Nephron progenitor cell (in vitro differentiated cells): ENCODE results near the gene ESCO1.

Source experiments
- DNase-seq: peaks from one replicate; pipeline ENCODE4 v3.0.0; 2021
- H3K27ac Mint-ChIP-seq: 2 replicates; pipeline ENCODE4 v1.8.0; 2021; ENCODE audit warnings: mild to moderate bottlenecking, moderate library complexity, mixed read lengths
- H3K27me3 Mint-ChIP-seq: 2 replicates; pipeline ENCODE4 v1.8.0; 2021; ENCODE audit warnings: mild to moderate bottlenecking, low read depth, mixed read lengths; ENCODE audit not compliant: poor library complexity
- H3K36me3 Mint-ChIP-seq: 2 replicates; pipeline ENCODE4 v1.8.0; 2021; ENCODE audit warnings: low read depth, mixed read lengths
- H3K4me1 Mint-ChIP-seq: 2 replicates; pipeline ENCODE4 v1.8.0; 2021; ENCODE audit warnings: mixed read lengths
- H3K4me3 Mint-ChIP-seq: 2 replicates; pipeline ENCODE4 v1.8.0; 2021; ENCODE audit warnings: mild to moderate bottlenecking, moderate library complexity, mixed read lengths
- H3K9me3 Mint-ChIP-seq: 2 replicates; pipeline ENCODE4 v1.8.0; 2021; ENCODE audit warnings: mild to moderate bottlenecking, moderate library complexity, mixed read lengths
- TF ChIP-seq, protein P1 (sequence below): fragments of 200-600 bp; sonication (generic); IDR thresholded peaks from 2 replicates; pipeline ENCODE4 v1.5.0; 2021; ENCODE audit warnings: antibody characterized with exemption

The ESCO1 gene

DNA sequence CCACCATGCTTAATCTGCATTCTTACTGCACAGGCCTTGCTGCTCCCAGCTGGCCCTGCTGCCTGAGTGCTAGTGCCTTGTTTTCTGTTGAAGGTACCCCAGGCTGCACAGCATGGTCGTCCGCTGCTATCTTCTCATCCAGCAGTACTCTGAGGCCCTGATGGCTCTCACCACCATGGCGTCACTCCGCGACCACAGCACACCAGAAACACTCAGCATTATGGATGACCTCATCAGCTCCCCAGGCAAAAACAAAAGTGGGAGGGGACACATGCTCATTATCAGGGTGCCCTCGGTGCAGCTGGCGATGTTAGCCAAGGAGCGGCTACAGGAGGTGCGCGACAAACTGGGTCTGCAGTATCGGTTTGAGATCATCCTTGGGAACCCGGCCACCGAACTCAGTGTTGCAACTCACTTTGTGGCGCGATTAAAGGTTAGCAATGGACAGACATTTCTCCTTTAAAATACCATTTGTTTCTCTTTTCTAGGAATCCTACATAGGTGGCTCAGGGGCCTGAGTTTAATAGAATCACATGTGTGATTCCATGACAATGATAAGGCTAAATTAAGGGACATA, 110.5 kb downstream of the ESCO1 start:
- TF ChIP-seq, protein P1, sequence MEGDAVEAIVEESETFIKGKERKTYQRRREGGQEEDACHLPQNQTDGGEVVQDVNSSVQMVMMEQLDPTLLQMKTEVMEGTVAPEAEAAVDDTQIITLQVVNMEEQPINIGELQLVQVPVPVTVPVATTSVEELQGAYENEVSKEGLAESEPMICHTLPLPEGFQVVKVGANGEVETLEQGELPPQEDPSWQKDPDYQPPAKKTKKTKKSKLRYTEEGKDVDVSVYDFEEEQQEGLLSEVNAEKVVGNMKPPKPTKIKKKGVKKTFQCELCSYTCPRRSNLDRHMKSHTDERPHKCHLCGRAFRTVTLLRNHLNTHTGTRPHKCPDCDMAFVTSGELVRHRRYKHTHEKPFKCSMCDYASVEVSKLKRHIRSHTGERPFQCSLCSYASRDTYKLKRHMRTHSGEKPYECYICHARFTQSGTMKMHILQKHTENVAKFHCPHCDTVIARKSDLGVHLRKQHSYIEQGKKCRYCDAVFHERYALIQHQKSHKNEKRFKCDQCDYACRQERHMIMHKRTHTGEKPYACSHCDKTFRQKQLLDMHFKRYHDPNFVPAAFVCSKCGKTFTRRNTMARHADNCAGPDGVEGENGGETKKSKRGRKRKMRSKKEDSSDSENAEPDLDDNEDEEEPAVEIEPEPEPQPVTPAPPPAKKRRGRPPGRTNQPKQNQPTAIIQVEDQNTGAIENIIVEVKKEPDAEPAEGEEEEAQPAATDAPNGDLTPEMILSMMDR: no peak
- Mint-ChIP-seq H3K36me3 (peaks cover 78% of the 10 kb centered on the region), H3K9me3 (no peaks in the 10 kb centered on the region), H3K4me3 (no peak overlapping the region), H3K27ac (peak overlapping the region; percentile 48), H3K4me1 (peaks cover 20% of the 10 kb centered on the region), H3K27me3 (no peaks in the 10 kb centered on the region)
- DNase-seq: no peak

DNA sequence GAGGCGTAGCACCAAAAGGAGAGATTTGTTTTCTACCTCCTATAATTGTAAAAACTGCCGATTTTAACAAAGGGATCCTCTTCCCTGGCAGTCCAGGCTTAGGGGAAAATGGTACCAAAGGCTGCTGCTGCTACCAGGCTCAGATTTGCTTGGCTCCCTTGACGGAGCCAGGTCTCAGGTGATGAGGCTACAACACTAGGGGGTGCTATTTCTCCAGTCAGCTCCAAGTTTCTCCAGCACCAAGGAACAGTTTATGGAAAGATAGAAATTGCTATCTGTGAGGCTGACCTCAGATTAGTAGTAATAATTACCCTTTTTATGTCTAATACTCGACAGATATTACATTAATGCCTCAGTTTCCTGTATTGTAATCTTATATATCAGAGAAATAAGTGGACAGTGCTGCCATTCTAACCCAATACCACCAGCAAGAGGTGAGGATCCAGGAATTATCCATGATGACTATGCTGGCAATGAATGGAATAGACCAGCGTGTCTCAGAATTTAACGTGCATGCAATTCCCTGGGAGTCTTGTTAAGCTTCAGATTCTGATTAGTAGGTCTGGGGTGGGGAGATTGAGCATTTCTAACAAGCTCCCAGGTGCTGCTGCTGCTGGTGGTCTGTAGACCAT, 111.3 kb downstream of the ESCO1 start:
- Mint-ChIP-seq H3K4me3 (no peak overlapping the region), H3K9me3 (no peaks in the 10 kb centered on the region), H3K27ac (no peak overlapping the region), H3K27me3 (no peaks in the 10 kb centered on the region), H3K4me1 (peaks cover 24% of the 10 kb centered on the region), H3K36me3 (peaks cover 75% of the 10 kb centered on the region)
- TF ChIP-seq, protein P1: peak; percentile 56
- DNase-seq: peak; percentile 26

DNA sequence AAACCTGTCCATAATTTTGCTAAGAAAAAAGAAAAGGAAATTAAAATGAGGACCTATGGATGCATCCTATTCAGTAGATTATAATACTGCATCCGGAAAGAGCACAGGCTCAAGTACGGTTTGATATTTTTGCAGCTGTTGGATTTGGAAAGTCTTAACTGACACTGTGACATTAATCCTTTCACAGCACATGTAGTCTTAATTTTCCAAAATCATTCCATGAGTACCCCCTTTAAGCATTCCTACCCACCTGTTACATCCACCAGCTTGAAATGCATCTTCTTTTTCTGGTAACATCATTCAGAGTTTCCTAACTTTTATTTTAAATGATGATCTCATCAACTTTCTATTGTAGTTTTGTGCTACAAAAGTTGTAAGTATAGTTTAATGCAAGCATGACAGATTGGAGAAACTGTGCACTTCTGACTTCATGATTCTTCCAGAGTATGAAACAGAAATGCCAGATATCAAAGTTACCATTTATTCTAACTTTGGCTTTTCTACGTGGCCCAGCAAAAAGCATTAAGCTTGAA, 113.5 kb downstream of the ESCO1 start:
- Mint-ChIP-seq H3K36me3 (peaks cover 70% of the 10 kb centered on the region), H3K4me3 (no peak overlapping the region), H3K27me3 (no peaks in the 10 kb centered on the region), H3K4me1 (peaks cover 39% of the 10 kb centered on the region), H3K9me3 (no peaks in the 10 kb centered on the region), H3K27ac (no peak overlapping the region)
- DNase-seq: no peak
- TF ChIP-seq, protein P1: no peak

DNA sequence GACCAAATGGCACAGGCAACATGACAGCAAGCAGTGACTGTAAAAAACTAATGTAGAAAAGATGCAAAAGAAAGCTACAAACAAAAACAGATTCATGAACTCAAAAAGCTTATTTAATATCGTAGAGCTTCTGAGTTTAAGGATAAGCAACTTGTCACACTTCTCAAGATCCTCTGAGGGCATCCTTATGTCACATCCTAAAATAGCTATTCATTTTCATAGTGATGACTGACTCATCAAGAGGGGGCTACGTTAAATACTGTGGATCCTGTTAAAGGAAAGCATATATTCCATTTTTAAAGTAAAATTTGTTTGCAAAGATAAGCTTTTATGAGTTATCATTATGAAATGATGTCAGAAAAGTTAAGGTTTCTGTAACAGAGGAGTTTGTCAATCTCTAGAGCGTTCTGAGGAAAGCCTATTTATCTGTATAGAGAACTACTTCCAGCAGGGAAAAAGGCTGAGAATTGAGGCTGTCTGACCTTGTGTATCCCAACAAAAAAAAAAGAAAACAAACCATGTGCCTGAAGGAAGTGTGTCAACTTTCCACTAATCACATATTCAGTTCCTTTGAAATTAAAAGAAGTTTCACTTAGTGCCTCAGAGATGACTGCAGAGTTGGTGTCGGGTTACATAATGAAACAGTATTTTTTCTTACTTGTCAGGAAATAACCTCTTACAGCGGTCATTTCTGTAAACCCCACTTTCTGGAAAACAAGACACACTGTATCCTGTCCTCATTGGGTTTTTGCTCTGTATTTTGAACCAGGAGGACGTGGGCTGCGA, 115.5 kb downstream of the ESCO1 start:
- Mint-ChIP-seq H3K4me1 (peaks cover 40% of the 10 kb centered on the region), H3K27ac (peak overlapping the region; percentile 85), H3K27me3 (no peaks in the 10 kb centered on the region)

DNA sequence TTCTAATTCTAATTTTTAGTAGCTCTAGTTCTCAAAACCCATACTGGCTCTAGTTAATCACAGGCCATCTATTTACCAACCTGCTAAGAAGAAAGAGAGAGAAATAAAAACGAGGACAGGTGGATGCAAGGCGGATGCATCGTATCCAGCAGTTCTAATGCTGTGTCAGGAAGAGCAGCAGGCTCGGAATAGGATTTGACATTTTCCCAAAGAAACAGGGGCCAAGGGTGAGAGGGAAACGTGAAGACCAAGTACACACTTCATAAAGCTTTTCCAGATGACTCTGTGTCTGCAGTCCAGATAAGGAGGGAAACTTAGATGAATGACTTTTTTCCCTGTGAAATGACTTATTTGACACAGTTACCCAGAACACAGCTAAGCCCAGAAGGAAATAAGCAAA, 117.5 kb downstream of the ESCO1 start:
- H3K9me3 Mint-ChIP-seq: no peaks in the 10 kb centered on the region
- peak overlapping the region; percentile 71 for H3K27ac Mint-ChIP-seq
- H3K4me3 Mint-ChIP-seq: no peak overlapping the region
- H3K27me3 Mint-ChIP-seq: no peaks in the 10 kb centered on the region
- TF ChIP-seq, protein P1: no peak
- peaks cover 57% of the 10 kb centered on the region for H3K36me3 Mint-ChIP-seq
- no peak for DNase-seq
- H3K4me1 Mint-ChIP-seq: peaks cover 37% of the 10 kb centered on the region

More for the DNA sequence above, 115.5 kb downstream of the ESCO1 start:
- no peak overlapping the region for H3K4me3 Mint-ChIP-seq
- peaks cover 62% of the 10 kb centered on the region for H3K36me3 Mint-ChIP-seq
- DNase-seq: no peak
- TF ChIP-seq, protein P1: no peak
- no peaks in the 10 kb centered on the region for H3K9me3 Mint-ChIP-seq
